ENCODE results near the gene PAFAH1B2. TPM values are rescaled to one million over a fixed set of nuclear protein-coding genes. Genes with fewer than 3 reads are reported as not detected.

PAFAH1B2 gene
- total and polyA plus RNA-seq, 2 of the 8 experiments (the other 6 are each of a cell fraction or from before 2014, with no cell fraction given) = 38.2 to 161 TPM

GRCh38 chr11:117180661-117181585 lies 36.8 kb downstream of the PAFAH1B2 start (continued):
- TF ChIP-seq TEAD4 (IDR thresholded peaks at IDR 0.05; ENCODE audit: low read depth, low read length) = no peak
- TF ChIP-seq SAP30 (IDR thresholded peaks at IDR 0.05; ENCODE audit: insufficient read depth, insufficient replicate concordance, low read length) = no peak
- TF ChIP-seq, protein P1, sequence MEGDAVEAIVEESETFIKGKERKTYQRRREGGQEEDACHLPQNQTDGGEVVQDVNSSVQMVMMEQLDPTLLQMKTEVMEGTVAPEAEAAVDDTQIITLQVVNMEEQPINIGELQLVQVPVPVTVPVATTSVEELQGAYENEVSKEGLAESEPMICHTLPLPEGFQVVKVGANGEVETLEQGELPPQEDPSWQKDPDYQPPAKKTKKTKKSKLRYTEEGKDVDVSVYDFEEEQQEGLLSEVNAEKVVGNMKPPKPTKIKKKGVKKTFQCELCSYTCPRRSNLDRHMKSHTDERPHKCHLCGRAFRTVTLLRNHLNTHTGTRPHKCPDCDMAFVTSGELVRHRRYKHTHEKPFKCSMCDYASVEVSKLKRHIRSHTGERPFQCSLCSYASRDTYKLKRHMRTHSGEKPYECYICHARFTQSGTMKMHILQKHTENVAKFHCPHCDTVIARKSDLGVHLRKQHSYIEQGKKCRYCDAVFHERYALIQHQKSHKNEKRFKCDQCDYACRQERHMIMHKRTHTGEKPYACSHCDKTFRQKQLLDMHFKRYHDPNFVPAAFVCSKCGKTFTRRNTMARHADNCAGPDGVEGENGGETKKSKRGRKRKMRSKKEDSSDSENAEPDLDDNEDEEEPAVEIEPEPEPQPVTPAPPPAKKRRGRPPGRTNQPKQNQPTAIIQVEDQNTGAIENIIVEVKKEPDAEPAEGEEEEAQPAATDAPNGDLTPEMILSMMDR (IDR thresholded peaks at IDR 0.05; ENCODE audit: control extremely low read depth in 1 of 3, insufficient read depth in 1 of 3, low read depth in 1 of 3, low read length in 3 of 3) = peak; percentile 97 to 99 (median 98)
- no peak for TF ChIP-seq CHD1 (IDR thresholded peaks at IDR 0.05; ENCODE audit: low read depth, low read length)
- TF ChIP-seq, protein P2, sequence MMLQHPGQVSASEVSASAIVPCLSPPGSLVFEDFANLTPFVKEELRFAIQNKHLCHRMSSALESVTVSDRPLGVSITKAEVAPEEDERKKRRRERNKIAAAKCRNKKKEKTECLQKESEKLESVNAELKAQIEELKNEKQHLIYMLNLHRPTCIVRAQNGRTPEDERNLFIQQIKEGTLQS (IDR thresholded peaks at IDR 0.05; ENCODE audit: insufficient read depth, low read depth, low read length) = peak; percentile 76
- no peak for TF ChIP-seq NRF1 (IDR thresholded peaks at IDR 0.05; ENCODE audit: low read depth, low read length)
- no peak for TF ChIP-seq TAF7 (optimal IDR thresholded peaks at IDR 0.05; ENCODE audit: borderline replicate concordance, low read depth, low read length)
- TF ChIP-seq, protein P3, sequence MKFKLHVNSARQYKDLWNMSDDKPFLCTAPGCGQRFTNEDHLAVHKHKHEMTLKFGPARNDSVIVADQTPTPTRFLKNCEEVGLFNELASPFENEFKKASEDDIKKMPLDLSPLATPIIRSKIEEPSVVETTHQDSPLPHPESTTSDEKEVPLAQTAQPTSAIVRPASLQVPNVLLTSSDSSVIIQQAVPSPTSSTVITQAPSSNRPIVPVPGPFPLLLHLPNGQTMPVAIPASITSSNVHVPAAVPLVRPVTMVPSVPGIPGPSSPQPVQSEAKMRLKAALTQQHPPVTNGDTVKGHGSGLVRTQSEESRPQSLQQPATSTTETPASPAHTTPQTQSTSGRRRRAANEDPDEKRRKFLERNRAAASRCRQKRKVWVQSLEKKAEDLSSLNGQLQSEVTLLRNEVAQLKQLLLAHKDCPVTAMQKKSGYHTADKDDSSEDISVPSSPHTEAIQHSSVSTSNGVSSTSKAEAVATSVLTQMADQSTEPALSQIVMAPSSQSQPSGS (IDR thresholded peaks at IDR 0.05; ENCODE audit: low read length) = peak; percentile 40; the same call in 1 of the 2 replicates
- no peak for TF ChIP-seq EP300 (IDR thresholded peaks at IDR 0.05; ENCODE audit: borderline replicate concordance in 1 of 2, low read depth in 2 of 2, low read length in 2 of 2)
- TF ChIP-seq RNF2 (IDR thresholded peaks at IDR 0.05; ENCODE audit: borderline replicate concordance, low read depth, low read length, missing control alignments, poor library complexity, severe bottlenecking) = no peak
- 0 out of 2 replicates have a peak, but pooled peaks have one; percentile 29 for TF ChIP-seq TCF12 (IDR thresholded peaks at IDR 0.05; ENCODE audit: low read depth, low read length)
- TF ChIP-seq SP1 (IDR thresholded peaks at IDR 0.05; ENCODE audit: low read depth, low read length) = no peak
- TF ChIP-seq BCL11A (IDR thresholded peaks at IDR 0.05; ENCODE audit: low read depth in 2 of 2, low read length in 2 of 2) = no peak
- TF ChIP-seq BRCA1 (IDR thresholded peaks at IDR 0.05; ENCODE audit: low read depth, low read length) = 0 out of 2 replicates have a peak, but pooled peaks have one; percentile 5
- peak in 1 of 2 experiments; percentile 77; a peak in 1 of 4 replicates for TF ChIP-seq SIN3A (conservative IDR thresholded peaks at IDR 0.05 in 1 of 2, IDR thresholded peaks at IDR 0.05 in 1 of 2; ENCODE audit: low read depth in 1 of 2, low read length in 2 of 2)
- no peak for TF ChIP-seq CEBPB (IDR thresholded peaks at IDR 0.05; ENCODE audit: low read depth, low read length)

Data from H1 (cell line).